IMR-90 (cell line): ENCODE measurements around the gene MFSD12. TPM values are rescaled to one million over a fixed set of nuclear protein-coding genes. Genes with fewer than 3 reads are reported as not detected.

Experiments
- ATAC-seq: fragments of 200-7000 bp; cut with Tn5 transposase; 2 replicates; pipeline ENCODE4 v1.9.1; 2020; ENCODE audit warnings: low read depth, mild to moderate bottlenecking, moderate library complexity
- BruUV-seq: library from RNA; stranded (reverse); fragments of 400-500 nt; replicated peaks from 2 replicates; lab custom pipeline; 2021; lab: Mats Ljungman, UMichigan
- CTCF ChIA-PET: fragments of 300-600 bp; formaldehyde crosslinking; extraction: SDS; loops from one replicate; lab custom pipeline; 2021; ENCODE audit warnings: antibody characterized with exemption; lab: Yijun Ruan, JAX
- POLR2A ChIA-PET: fragments of 300-600 bp; sonication (Branson Sonifier 250); formaldehyde crosslinking; loops from one replicate; lab custom pipeline; 2022; ENCODE audit warnings: antibody characterized with exemption; ENCODE audit not compliant: unreplicated experiment; lab: Charles Lee
- DNase-seq: peaks from one replicate; pipeline ENCODE4 v3.0.0; 2013
- H2AFZ ChIP-seq: replicated peaks from 2 replicates; pipeline ENCODE3; 2013; ENCODE audit warnings: low read length, mild to moderate bottlenecking; ENCODE audit not compliant: poor library complexity
- H2AK5ac ChIP-seq: 2 replicates; pipeline ENCODE4 v1.6.1; 2013; ENCODE audit warnings: low read depth, low read length, inconsistent platforms
- H2AK9ac ChIP-seq: replicated peaks from 2 replicates; pipeline ENCODE3; 2013; ENCODE audit warnings: mild to moderate bottlenecking, low read depth, low read length, moderate library complexity; ENCODE audit not compliant: poor library complexity
- H2BK120ac ChIP-seq: 2 replicates; pipeline ENCODE4 v1.6.1; 2013; ENCODE audit warnings: low read depth, low read length, inconsistent platforms
- H2BK15ac ChIP-seq: 3 replicates; pipeline ENCODE4 v1.6.1; 2013; ENCODE audit warnings: low read depth, low read length, inconsistent platforms
- H2BK20ac ChIP-seq: 2 replicates; pipeline ENCODE4 v1.6.1; 2013; ENCODE audit warnings: low read depth, mild to moderate bottlenecking, inconsistent platforms, low read length, moderate library complexity
- H2BK5ac ChIP-seq: 2 replicates; pipeline ENCODE4 v1.6.1; 2013; ENCODE audit warnings: mild to moderate bottlenecking, low read depth, low read length, inconsistent platforms; ENCODE audit not compliant: poor library complexity, severe bottlenecking
- H3K14ac ChIP-seq: replicated peaks from 2 replicates; pipeline ENCODE4 v1.6.1; 2013; ENCODE audit warnings: low read depth, low read length, inconsistent platforms
- H3K18ac ChIP-seq: 2 replicates; pipeline ENCODE4 v1.6.1; 2013; ENCODE audit warnings: low read depth, low read length, control low read depth
- H3K23ac ChIP-seq: 2 replicates; pipeline ENCODE4 v1.6.1; 2013; ENCODE audit warnings: low read depth, low read length, inconsistent platforms
- H3K27ac ChIP-seq: 2 replicates; pipeline ENCODE4 v1.5.1; 2013; ENCODE audit warnings: mild to moderate bottlenecking, control low read depth, low read length; ENCODE audit not compliant: insufficient read depth
- H3K27me3 ChIP-seq: 2 replicates; pipeline ENCODE4 v1.6.1; 2013; ENCODE audit warnings: low read length; ENCODE audit not compliant: control insufficient read depth, insufficient read depth
- H3K36me3 ChIP-seq: 2 replicates; pipeline ENCODE4 v1.6.1; 2013; ENCODE audit warnings: low read length, mixed read lengths; ENCODE audit not compliant: control insufficient read depth, insufficient read depth
- H3K4ac ChIP-seq: 2 replicates; pipeline ENCODE4 v1.6.1; 2013; ENCODE audit warnings: low read depth, low read length, inconsistent platforms
- H3K4me1 ChIP-seq: 2 replicates; pipeline ENCODE4 v1.6.1; 2013; ENCODE audit warnings: low read length, mixed read lengths; ENCODE audit not compliant: control insufficient read depth, insufficient read depth
- H3K4me2 ChIP-seq: 2 replicates; pipeline ENCODE4 v1.6.1; 2013; ENCODE audit warnings: low read depth, mild to moderate bottlenecking, control low read depth, low read length, moderate library complexity
- H3K4me3 ChIP-seq: 2 replicates; pipeline ENCODE4 v1.5.1; 2013; ENCODE audit warnings: low read depth, mild to moderate bottlenecking, control low read depth, low read length, moderate library complexity; ENCODE audit not compliant: insufficient read depth
- H3K56ac ChIP-seq: 2 replicates; pipeline ENCODE4 v1.6.1; 2013; ENCODE audit warnings: low read length, inconsistent platforms; ENCODE audit not compliant: insufficient read depth; ENCODE audit errors: extremely low read depth
- H3K79me1 ChIP-seq, 2 experiments: 2 replicates each; pipeline ENCODE4 v1.6.1; 2013; ENCODE audit warnings: low read length in 2 of 2, inconsistent platforms in 1 of 2, low read depth in 1 of 2
- H3K9ac ChIP-seq: 2 replicates; pipeline ENCODE4 v1.6.1; 2013; ENCODE audit warnings: low read depth, low read length, control low read depth
- H3K9me1 ChIP-seq: 2 replicates; pipeline ENCODE4 v1.6.1; 2013; ENCODE audit warnings: low read length, inconsistent platforms; ENCODE audit not compliant: insufficient read depth
- H3K9me3 ChIP-seq: 2 replicates; pipeline ENCODE4 v1.6.1; 2013; ENCODE audit warnings: low read length; ENCODE audit not compliant: control insufficient read depth, insufficient read depth
- H4K20me1 ChIP-seq: 2 replicates; pipeline ENCODE4 v1.6.1; 2013; ENCODE audit warnings: low read length, inconsistent platforms; ENCODE audit not compliant: insufficient read depth
- H4K5ac ChIP-seq: 2 replicates; pipeline ENCODE4 v1.6.1; 2013; ENCODE audit warnings: mild to moderate bottlenecking, low read depth, low read length, control low read depth
- H4K8ac ChIP-seq, 2 experiments: 2 replicates each; pipeline ENCODE4 v1.6.1; 2013; ENCODE audit warnings: low read depth in 2 of 2, low read length in 2 of 2, control low read depth in 1 of 2, inconsistent platforms in 1 of 2
- H4K91ac ChIP-seq: 2 replicates; pipeline ENCODE4 v1.6.1; 2013; ENCODE audit warnings: low read depth, low read length, inconsistent platforms; ENCODE audit not compliant: insufficient read depth
- BHLHE40 ChIP-seq: fragments of 150-350 bp; IDR thresholded peaks from 2 replicates; pipeline ENCODE4 v1.6.1; 2016; ENCODE audit warnings: mild to moderate bottlenecking, low read depth, low read length
- CEBPB ChIP-seq: IDR thresholded peaks from 2 replicates; pipeline ENCODE4 v1.6.1; 2012; ENCODE audit warnings: low read depth, low read length, improper control_type of control experiment
- FOS ChIP-seq: fragments of 150-350 bp; IDR thresholded peaks from 2 replicates; pipeline ENCODE4 v1.6.1; 2016; ENCODE audit warnings: low read depth, low read length
- WGBS, 2 experiments: methylation state at CpG; one replicate each; pipeline versions ENCODE4 v1.1.5 to v1.1.7; 2013; ENCODE audit warnings: missing lambda C conversion rate in 2 of 2; ENCODE audit not compliant: insufficient read length in 1 of 2; ENCODE audit errors: extremely low coverage in 2 of 2; 5-methylcytosine and 5-hydroxymethylcytosine counted together
- dilution Hi-C: fragments of 300-500 bp; cut with HindIII; formaldehyde crosslinking; loops from one replicate; pipeline ENCODE4 v1.14.3; 2018; ENCODE audit warnings: low sequenced_read_pairs; ENCODE audit not compliant: unreplicated experiment
- in situ Hi-C: fragments of 300-500 bp; cut with MboI; formaldehyde crosslinking; loops from 3 replicates; pipeline ENCODE4 v1.14.3; 2019; ENCODE audit warnings: low sequenced_read_pairs, inconsistent platforms, mixed read lengths
- intact Hi-C: fragments of 100-400 bp; cut with micrococcal nuclease; formaldehyde crosslinking; loops from 2 replicates; pipeline ENCODE4 v1.10.0; 2022
- polyA plus RNA-seq, 3 experiments: library from polyadenylated mRNA; depleted of rRNA; stranded (reverse); fragments of >200 nt; gene quantifications; 2 replicates each; pipeline ENCODE4 v1.2.3, GENCODE V29; 2012; ENCODE audit warnings: low replicate concordance in 1 of 3
- total RNA-seq: library from RNA; depleted of rRNA; stranded (reverse); fragments of >200 nt; gene quantifications from 2 replicates; pipeline ENCODE4 v1.2.3, GENCODE V29; 2012
- TF ChIP-seq, protein P1 (sequence below): conservative IDR thresholded peaks from 2 replicates; pipeline ENCODE4 v1.5.1; 2012; ENCODE audit warnings: mild to moderate bottlenecking, low read depth, low read length, improper control_type of control experiment

MFSD12 gene
- total and polyA plus RNA-seq, 2 of the 4 experiments (the other 2 are of a cell fraction) = 20.4 to 77.2 TPM

DNA sequence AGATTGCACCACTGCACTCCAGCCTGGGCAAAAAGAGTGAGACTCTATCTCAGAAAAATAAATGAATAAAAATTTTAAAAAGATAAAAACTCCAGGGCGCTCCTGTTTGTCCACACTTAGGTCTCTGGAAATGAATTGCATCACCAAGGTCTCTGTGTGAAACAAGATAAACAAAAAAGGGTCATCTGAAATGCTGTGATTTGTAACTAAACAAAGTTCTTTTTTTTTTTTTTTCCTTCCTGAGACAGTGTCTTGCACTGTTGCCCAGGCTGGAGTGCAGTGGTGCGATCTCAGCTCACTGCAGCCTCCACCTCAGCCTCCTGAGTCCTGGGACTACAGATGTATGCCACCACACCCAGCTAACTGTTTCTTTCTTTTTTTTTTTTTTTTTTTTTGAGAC is 39.7 kb downstream of the MFSD12 start:
- Histone ChIP-seq H3K9me3 (no peaks in the 10 kb centered on the region), H3K36me3 (peaks cover 12% of the 10 kb centered on the region; the same call in 1 of the 2 replicates), H2AK5ac (no peak overlapping the region), H3K4me1 (peaks cover 13% of the 10 kb centered on the region), H4K5ac (no peak overlapping the region), H4K91ac (no peak overlapping the region), H3K9ac (no peak overlapping the region), H2BK20ac (no peak overlapping the region), H2BK120ac (no peak overlapping the region), H3K56ac (no peak overlapping the region), H3K27me3 (no peaks in the 10 kb centered on the region), H3K14ac (no peak overlapping the region), H3K4me3 (no peak overlapping the region), H2BK15ac (no peak overlapping the region), H3K4ac (no peak overlapping the region), H3K4me2 (no peak overlapping the region), H4K8ac (no peak overlapping the region), H4K20me1 (peaks cover 99% of the 10 kb centered on the region), H3K18ac (no peak overlapping the region), H2AK9ac (no peak overlapping the region), H2AFZ (no peak overlapping the region), H3K23ac (no peak overlapping the region), H3K79me1 (peaks cover 12 to 97% of the 10 kb centered on the region in 2 experiments), H3K27ac (no peak overlapping the region), H3K9me1 (peaks cover 25% of the 10 kb centered on the region), H2BK5ac (no peak overlapping the region)
- peak; percentile 35; the same call in 1 of the 2 replicates for TF ChIP-seq CEBPB
- TF ChIP-seq, protein P1, sequence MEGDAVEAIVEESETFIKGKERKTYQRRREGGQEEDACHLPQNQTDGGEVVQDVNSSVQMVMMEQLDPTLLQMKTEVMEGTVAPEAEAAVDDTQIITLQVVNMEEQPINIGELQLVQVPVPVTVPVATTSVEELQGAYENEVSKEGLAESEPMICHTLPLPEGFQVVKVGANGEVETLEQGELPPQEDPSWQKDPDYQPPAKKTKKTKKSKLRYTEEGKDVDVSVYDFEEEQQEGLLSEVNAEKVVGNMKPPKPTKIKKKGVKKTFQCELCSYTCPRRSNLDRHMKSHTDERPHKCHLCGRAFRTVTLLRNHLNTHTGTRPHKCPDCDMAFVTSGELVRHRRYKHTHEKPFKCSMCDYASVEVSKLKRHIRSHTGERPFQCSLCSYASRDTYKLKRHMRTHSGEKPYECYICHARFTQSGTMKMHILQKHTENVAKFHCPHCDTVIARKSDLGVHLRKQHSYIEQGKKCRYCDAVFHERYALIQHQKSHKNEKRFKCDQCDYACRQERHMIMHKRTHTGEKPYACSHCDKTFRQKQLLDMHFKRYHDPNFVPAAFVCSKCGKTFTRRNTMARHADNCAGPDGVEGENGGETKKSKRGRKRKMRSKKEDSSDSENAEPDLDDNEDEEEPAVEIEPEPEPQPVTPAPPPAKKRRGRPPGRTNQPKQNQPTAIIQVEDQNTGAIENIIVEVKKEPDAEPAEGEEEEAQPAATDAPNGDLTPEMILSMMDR = no peak
- TF ChIP-seq BHLHE40 = no peak
- TF ChIP-seq FOS = no peak
- WGBS, 2 experiments = no CpG with 5 or more reads among the region's 2 CpGs
- no TSS peak for BruUV-seq
- intact Hi-C loops (no loop called here), in situ Hi-C loops (no loop called here), dilution Hi-C loops (no loop called here)
- POLR2A ChIA-PET = no interaction called here
- CTCF ChIA-PET = no interaction called here
- DNase-seq (no peak), ATAC-seq (no peak; the same call in 1 of the 2 replicates)
